Posterior cingulate gyrus (tissue), 11 donors: Measurements from ENCODE around the gene DENND1A.
"Not testable (repeated sequence)": the region's sequence is repeated elsewhere in the genome, so short reads cannot be mapped to it uniquely, and the experiment has no call there.

Source experiments
- DNase-seq, 10 donors: peaks; one replicate each; pipeline versions ENCODE4 v3.0.0 to v3.0.0-alpha.2; 2020 to 2021; ENCODE audit warnings: mixed read lengths in 3 of 10
- intact Hi-C: fragments of 100-400 bp; cut with DNase I; formaldehyde crosslinking; loops from one replicate; pipeline ENCODE4 v1.15.1; 2023

The DENND1A gene

DNA sequence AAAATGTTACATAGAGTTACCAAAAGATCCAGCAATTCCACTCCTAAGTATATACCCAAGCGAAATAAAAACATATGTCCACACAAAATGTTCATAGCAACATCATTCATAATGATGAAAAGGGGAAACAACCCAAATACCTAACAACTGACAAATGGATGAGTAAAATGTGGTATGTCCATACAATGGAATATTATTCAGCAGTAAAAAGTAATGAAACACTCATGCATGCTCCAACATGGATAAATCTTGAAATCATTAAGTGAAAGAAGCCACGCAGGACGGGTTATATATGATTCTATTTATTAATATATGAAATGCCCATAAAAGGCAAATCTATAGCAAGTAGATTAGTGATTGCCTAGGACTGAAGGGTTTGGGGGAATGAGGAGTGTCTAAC is 6.0 kb downstream of the DENND1A start:
- intact Hi-C loops = no loop called here

DNA sequence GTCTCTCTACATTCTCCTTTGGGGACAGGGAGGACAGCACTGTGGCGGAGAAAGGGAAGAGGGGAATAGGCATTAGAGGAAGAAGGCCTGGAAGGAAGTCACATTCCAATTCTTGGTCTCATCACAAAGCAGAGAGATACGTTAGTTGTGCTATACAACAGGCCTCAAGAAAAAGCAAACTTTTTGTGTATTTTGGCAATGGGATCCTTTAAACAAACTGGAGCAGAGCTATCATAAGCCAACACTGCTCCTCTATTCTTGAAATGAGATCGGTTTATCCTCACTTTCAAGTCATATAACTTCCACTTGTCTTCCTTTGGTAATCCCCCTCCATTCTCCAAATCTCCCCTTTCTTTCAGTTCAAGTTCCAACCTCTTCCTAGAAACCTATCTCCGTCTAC is 6.5 kb downstream of the DENND1A start:
- DNase-seq = no peak

More for the DNA sequence above, 6.0 kb downstream of the DENND1A start:
- no peak for DNase-seq

DNA sequence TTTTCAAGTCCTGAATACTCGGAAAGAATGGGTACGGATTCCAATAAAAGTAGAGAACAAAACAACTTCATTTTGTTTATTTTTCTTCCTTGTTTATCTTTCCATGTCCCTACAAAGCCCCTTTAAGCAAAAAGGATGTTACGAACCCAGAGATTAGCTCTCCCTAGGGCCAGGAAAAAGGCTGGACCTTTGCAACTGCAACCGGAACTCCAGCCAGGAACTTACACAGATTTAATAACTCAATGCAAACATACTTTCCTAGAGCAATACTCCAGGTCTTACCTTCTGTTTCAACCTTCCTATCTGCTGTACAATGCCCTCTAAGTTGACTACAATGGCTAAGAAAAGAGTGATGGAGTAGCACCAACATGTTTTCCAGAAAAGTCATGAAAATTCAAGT is 7.0 kb downstream of the DENND1A start:
- DNase-seq = no peak
- intact Hi-C loops = no loop called here

More for the DNA sequence above, 6.5 kb downstream of the DENND1A start:
- intact Hi-C loops = no loop called here

DNA sequence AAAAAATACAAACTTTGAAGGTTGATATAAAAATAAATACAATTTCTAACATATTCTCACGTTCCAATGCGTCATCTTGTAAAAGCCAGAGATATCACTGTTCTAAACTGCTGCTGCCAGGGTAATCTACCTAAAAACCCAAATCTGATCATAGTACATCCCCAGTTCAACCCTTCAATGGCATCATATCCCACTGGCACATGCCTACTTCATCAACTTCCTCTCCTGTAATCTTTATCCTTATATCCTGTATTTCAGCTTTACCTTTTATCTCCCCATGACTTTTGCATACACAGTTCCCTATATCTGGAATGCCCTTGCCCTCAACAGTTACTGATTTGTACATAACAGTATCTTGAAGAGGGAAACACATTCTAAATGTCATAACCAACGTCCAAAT is 7.5 kb downstream of the DENND1A start:
- intact Hi-C loops = no loop called here
- no peak for DNase-seq

- DNase-seq = peak in 1 of 10 donors; percentile 22
- intact Hi-C loops = no loop called here
Observed at GRCh38 chr9:123914517-123915196, 15.3 kb downstream of the DENND1A start.

DNA sequence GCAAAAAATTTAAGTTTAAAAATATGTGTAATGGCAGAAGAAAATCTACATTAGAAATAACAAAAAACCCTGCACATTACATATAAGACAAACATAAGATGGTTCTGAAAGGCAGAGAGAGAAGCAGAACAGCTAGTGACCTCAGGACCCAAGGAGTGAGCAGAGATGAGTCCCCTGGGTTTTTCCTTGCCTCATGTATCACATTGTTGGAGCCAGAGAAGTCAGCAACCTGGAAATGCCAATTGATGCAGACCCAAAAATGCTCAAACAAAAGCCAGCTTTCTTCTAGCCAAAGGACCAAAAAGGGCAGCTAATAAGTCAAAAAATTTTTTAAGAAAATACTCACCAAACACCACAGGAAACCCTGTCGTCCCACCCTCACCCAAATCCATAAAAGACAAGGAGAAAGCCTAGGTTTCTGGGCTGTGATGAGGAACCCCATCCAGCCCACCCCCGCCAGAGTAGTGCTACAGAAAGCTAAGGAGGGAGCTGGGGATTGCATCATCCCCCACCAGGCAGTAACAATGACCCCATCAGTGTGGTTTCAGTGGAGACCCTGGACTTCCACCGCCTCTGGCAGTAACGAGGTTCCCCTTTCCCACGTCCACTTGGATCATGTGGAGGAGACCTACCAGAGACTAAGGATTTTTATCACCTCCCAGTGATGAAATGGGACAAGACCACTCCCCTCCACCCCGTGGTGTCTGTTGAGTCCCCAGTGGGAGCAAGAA is 17.6 kb downstream of the DENND1A start:
- intact Hi-C loops = no loop called here
- no peak for DNase-seq

- intact Hi-C loops = no loop called here
- no peak for DNase-seq
Observed at GRCh38 chr9:123911024-123911423, 18.9 kb downstream of the DENND1A start.

DNA sequence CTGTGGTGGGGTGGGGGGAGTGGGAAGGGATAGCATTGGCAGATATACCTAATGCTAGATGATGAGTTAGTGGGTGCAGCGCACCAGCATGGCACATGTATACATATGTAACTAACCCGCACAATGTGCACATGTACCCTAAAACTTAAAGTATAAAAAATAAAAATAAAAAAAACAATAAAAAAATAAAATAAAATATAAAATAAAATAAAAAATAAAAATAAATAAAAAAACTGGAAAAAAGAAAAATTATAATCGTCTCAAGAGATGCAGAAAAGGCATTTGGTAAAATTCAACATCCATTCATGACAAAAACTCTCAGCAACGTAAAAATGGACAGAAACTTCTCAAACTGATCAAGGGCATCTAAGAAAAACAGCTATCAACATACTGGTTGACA is 20.7 kb downstream of the DENND1A start:
- DNase-seq, intact Hi-C loops: not testable (repeated sequence)

DNA sequence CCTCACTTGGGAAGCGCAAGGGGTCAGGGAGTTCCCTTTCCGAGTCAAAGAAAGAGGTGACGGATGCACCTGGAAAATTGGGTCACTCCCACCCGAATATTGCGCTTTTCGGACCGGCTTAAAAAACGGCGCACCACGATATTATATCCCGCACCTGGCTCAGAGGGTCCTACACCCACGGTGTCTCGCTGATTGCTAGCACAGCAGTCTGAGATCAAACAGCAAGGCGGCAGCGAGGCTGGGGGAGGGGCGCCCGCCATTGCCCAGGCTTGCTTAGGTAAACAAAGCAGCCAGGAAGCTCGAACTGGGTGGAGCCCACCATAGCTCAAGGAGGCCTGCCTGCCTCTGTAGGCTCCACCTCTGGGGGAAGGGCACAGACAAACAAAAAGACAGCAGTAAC is 26.4 kb downstream of the DENND1A start:
- intact Hi-C loops = not testable (repeated sequence)

GRCh38 chr9:123894822-123895221 is 35.1 kb downstream of the DENND1A start:
- DNase-seq = no peak
- intact Hi-C loops = no loop called here

More for the DNA sequence above, 26.4 kb downstream of the DENND1A start:
- not testable (repeated sequence) for DNase-seq

GRCh38 chr9:123893831-123894460 is 36.0 kb downstream of the DENND1A start:
- intact Hi-C loops = no loop called here
- DNase-seq = no peak

- intact Hi-C loops = no loop called here
- DNase-seq = no peak
Observed at GRCh38 chr9:123893115-123893514, 36.8 kb downstream of the DENND1A start.

DNA sequence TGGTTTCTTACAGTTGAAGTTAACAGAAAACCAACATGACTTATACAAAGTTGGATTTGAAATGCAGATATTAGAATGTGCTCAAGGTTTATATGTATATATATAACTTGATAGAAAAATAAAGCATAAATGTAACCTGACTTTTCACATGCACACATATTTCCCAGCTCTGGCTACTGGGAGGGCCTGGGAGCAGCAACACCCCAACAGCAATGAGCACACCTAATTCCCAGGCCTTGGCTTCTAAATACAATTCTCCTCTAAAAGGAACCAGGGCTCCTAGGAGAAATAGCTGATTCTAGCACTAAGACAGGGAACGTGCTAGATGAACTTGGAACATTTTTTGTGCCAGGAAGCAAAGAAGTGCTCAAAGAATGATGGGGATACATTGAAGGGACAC is 42.1 kb downstream of the DENND1A start:
- DNase-seq = no peak
- intact Hi-C loops = no loop called here

DNA sequence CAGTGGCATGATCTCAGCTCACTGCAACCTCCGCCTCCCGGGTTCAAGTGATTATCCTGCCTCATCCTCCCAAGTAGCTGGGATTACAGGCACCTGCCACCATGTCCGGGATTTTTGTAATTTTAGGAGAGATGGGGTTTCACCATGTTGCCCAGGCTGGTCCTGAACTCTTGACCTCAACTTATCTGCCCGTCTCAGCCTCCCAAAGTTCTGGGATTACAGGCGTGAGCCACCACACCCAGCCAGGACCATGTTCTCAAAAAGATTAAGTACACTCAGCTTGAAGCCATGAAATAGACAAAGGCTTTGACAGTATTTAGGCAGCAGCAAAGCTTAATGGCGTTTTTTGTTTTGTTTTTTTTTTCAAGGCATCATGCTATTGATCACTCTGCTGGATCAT is 44.1 kb downstream of the DENND1A start:
- intact Hi-C loops, DNase-seq: not testable (repeated sequence)

DNA sequence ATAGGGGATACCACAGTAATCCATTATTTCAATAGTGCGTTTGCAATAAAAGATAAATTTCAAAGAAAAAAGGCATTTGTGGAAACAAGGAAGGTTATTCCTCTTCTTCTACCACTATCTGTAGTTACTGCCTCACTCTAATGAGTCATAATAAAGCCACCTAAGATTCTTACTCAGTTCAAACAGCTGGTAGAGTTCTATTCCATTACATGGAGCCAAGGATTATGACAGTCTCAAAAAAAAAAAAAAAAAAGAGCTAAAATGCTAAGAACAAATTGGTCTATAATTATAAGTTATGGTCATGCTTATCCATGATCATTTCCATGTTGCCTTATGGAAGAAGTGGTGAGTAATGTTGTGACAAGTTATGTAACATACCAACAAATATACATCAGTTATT is 46.3 kb downstream of the DENND1A start:
- intact Hi-C loops = no loop called here
- DNase-seq = no peak

DNA sequence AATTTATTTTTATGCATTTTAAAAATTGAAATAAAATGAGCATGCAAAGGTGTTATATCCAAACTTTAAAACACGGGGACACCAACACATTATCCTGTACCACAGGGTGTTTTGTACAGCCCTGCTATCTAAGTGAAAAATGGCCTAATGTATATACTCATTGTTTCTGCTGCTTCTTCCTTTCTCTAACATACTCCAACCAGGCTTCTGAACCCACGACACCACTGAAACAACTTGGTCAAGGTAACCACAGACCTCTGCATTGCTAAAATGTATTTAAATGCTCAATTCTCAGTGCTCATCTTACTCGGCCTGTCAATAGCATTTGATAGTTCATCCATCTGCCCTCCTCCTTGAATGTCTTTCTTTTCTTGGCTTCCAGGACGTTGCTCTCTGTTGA is 48.3 kb downstream of the DENND1A start:
- no peak for DNase-seq
- intact Hi-C loops = no loop called here

GRCh38 chr9:123880420-123880819 is 49.5 kb downstream of the DENND1A start:
- no peak for DNase-seq
- intact Hi-C loops = no loop called here

- intact Hi-C loops = loop anchor here (10.0 kb wide), 1 partner anchor 332 kb away; no protein-coding TSS in a partner anchor
- no peak for DNase-seq
Observed at GRCh38 chr9:123876750-123877149, 53.2 kb downstream of the DENND1A start.

DNA sequence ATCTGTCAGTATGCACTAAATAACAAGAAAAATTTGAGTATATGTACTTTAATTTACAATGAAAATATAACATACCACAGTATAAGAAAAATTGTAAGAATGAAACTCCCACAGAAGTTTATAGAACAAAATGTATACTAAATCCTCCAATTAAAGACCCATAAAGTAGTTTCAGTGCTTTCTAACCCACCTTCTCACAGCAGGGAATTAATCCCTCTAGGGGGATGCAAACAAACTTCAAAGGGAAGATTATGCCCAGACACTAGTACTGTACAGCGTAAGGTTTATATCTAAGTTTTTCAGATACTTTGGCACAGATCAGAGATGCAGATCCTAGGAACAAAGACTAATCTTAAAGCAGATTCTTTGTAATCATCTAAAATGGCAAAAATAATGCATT is 57.2 kb downstream of the DENND1A start:
- intact Hi-C loops = loop anchor here (10.0 kb wide), 1 partner anchor 328 kb away; no protein-coding TSS in a partner anchor
- no peak for DNase-seq

DNA sequence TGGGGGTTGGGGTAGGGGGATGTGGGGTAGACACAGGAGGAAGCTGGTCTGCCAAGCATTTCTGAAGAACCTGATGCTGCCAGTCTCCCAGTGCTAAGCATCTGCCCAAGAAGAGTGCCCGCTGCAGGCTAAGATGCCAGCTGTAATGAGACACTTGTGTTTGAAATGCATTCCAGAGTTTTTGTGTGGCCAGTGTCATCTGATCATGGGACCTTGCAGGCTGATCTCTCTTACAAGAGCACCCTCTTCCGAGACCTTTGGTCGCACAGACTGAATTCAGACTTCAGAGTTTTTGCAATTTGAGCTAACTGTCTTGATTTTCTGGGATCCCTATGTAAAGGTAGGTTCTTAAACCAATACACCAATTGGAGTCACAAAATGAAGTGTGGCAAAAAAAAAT is 58.1 kb downstream of the DENND1A start:
- peak in 5 of 10 donors; percentile 11 to 84 (median 25) for DNase-seq
- intact Hi-C loops = loop anchor here (10.0 kb wide), 1 partner anchor 327 kb away; no protein-coding TSS in a partner anchor

GRCh38 chr9:123868002-123868401 is 61.9 kb downstream of the DENND1A start:
- intact Hi-C loops = loop anchor here (10.0 kb wide), 1 partner anchor 113 kb away; no protein-coding TSS in a partner anchor
- DNase-seq = no peak
